IPS DF 19.7 (cell line): ENCODE results near the gene LTN1.
"Not testable (repeated sequence)": the region's sequence is repeated elsewhere in the genome, so short reads cannot be mapped to it uniquely, and the experiment has no call there.

Source experiments
- DNase-seq: peaks from one replicate; pipeline ENCODE4 v3.0.0-alpha.2; 2013; ENCODE audit warnings: low read depth, low spot score

The LTN1 gene

GRCh38 chr21:28982637-28983036 lies 10.0 kb downstream of the LTN1 start:
- no peak for DNase-seq

GRCh38 chr21:28979092-28979491 lies 13.6 kb downstream of the LTN1 start:
- DNase-seq, result no peak

GRCh38 chr21:28975397-28975796 lies 17.3 kb downstream of the LTN1 start:
- DNase-seq, result no peak

DNA sequence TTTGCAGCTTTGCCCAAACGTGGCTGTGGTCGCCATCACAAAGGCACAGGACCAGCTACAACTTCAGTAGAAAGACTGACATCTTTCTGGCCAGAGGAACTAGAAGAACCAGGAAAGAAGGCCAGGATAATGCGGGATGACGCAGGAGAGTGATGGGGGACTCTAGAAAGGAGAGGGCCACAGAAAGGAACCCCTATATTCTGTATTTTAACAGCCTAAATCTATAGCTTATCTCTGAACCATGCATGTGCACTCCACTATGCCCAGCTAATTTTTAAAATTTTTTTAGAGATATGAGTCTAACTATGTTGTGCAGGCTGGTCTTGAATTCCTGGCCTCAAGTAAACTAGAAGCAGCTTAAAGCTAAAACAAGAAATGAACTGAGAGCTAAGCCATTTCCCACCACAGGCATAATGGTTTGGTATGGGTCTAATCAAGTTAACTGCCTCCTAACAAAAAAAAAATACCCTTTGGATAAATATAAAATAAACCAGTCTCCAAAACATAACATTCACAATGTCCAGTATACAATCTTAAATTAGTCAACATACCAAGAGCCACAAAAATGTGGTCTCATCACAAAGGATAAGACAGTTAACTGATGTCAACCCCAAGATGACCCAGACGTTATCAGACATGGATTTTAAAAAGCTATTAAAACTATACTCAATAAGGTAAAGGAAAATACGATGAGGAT lies 18.0 kb downstream of the LTN1 start:
- DNase-seq, result no peak

- no peak for DNase-seq
Measured at GRCh38 chr21:28972398-28972797, 20.3 kb downstream of the LTN1 start.

DNA sequence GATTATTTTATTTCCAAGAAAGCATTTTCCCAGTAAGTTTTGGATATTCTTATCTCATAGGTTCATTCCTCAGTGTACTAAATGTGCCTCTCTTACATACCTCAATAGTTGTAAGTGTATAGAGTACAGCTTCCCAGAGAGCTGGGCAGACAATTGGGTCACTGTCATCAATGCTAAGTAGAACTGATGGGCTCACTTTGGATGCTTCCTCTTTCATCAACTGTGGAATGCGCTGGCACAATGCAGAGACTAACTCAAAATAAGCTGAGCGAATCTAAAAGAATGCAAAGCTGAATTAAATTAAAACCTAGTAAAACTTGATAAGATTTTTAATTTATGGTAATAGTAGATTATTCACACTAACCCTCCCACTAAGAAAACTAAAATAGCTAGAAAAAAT lies 21.5 kb downstream of the LTN1 start:
- no peak for DNase-seq

DNA sequence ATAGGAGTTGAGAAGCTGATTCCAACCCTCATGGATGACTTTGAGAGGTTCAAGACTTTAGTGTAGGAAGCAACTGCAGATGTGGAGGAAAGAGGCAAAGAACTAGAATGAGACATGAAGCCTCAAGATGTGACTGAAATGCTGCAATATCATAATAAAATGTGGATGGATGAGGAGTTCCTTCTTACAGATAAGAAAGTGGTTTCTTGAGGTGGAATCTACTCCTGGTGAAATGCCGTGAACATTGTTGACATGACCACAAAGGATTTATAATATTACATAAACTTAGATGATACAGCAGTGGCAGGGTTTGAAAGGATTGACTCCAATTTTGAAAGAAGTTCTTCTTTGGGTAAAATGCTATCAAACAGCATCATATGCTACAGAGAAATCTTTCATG lies 28.8 kb downstream of the LTN1 start:
- DNase-seq, result no peak

GRCh38 chr21:28962465-28962864 lies 30.2 kb downstream of the LTN1 start:
- DNase-seq, result no peak

- DNase-seq, result no peak
Measured at GRCh38 chr21:28961927-28962326, 30.8 kb downstream of the LTN1 start.

DNA sequence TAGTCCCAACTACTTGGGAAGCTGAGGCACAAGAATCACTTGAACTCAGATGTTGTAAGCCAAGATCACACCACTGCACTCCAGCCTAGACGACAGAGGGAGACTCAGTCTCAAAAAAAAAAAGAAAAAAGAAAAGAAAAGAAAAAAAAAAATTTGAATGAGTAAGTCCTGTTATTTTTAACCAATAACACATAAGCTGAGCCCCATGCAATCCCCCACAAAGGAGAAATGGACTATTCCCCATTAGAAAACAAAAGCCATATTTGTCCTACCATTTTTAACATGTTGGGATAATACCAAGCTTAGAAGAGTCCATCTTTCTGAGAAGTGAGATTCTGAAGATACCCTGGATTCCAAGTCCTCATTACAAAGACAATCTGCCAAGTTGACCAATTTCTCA lies 32.4 kb downstream of the LTN1 start:
- DNase-seq, result no peak

GRCh38 chr21:28959367-28960099 lies 33.1 kb downstream of the LTN1 start:
- DNase-seq, result no peak

DNA sequence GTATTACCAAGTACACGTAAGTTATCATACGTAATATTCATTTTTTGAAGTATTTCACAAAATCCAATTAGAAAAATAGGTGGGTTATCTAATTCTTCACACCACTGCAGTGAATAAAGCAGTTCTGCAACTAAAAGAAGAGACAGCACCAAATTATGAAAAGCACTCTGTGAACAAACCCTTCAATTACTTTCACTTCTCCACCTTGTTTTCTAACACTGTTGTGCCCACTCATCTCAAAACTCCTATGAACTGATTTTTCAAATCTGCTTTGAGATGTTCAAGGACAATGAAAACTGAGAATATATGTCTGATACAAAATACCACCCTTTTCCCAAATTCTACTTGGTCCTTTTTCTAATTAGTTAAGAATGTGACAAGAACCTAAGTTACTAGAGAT lies 39.4 kb downstream of the LTN1 start:
- no peak for DNase-seq

- DNase-seq, result no peak
Measured at GRCh38 chr21:28952686-28953085, 40.0 kb downstream of the LTN1 start.

DNA sequence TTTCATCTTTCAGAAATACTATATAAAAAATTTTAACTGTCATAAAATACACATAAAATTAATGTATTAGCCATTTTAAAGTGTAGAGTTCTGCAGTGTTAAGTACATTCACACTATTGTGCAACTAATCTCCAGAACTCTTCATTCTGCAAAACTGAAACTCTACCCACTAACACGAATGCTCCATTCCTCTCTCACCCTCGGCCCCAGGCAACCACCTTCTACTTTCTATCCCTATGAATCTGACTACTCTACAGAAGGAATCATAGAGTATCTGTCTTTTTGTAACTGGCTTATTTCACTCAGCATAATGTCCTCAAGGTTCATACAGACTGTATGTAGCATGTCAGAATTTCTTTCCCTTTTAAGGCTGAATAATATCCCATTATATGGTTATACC lies 43.4 kb downstream of the LTN1 start:
- no peak for DNase-seq

- DNase-seq, result no peak
Measured at GRCh38 chr21:28944296-28944695, 48.4 kb downstream of the LTN1 start.

GRCh38 chr21:28943631-28944030 lies 49.0 kb downstream of the LTN1 start:
- DNase-seq, result no peak

- DNase-seq, result no peak
Measured at GRCh38 chr21:28938726-28939125, 54.0 kb downstream of the LTN1 start.

DNA sequence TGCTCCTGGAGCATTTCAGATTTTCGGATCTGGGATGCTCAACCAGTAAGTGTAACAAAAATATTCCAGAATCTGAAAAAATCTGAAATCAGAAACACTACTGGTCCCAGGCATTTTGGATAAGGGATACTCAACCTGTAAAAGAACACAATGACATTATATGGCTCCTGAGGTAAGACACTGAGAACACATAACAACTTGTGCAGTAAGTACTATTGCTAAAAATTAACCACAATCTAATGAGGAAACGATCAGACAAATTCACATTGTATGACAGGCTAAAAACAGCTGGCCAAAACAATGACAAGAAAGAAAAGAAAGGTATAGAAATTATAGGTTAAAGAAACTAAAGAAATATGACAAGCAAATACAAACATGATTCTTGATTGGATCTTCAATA lies 54.9 kb downstream of the LTN1 start:
- no peak for DNase-seq

- DNase-seq, result no peak
Measured at GRCh38 chr21:28936721-28937120, 56.0 kb downstream of the LTN1 start.

DNA sequence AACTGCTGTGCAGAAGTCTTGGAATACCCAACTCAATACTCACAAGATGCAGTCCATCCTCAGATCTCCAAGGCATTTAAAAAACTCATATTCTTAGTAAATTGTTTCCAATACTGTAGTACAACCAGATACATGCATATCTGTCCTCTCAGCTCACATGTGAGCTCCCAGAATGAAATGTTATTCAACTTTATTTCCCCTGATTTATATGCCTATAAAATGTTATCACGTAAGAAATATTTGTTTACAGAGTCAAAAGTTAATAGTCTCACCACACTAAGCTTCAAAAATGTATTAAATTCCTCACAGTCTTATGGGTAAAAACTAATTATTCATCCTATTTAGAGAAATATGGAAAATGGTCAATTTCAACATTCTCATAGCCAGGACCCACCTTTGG lies 56.6 kb downstream of the LTN1 start:
- DNase-seq, result no peak

- no peak for DNase-seq
Measured at GRCh38 chr21:28932717-28933116, 60.0 kb downstream of the LTN1 start.

DNA sequence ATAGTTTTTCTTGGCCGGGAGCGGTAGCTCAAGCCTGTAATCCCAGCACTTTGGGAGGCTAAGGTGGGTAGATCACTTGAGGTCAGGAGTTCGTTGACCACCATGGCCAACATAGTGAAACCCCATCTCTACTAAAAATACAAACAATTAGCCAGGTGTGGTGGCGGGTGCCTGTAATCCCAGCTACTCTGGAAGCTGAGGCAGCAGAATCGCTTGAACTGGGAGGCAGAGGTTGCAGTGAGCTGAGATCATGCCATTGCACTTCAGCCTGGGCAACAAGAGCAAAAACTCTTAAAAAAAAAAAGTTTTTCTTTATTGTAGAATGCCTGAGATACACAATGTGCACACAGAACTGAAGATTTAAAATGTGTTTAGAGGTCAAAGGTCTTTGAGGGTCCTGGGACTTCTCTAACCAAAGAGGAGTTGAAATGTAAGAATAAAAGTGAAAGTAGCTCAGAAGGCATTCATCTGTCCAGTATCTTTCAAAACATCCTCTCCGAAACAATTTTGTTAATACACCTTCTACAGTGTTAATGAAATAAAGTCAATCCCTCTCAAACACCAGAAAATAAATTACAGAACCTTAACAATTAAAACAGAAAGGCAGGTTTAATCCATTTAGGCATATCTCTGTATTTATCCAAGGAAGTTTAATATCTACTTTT lies 60.8 kb downstream of the LTN1 start:
- not testable (repeated sequence) for DNase-seq
